RCC 7860 (cell line): ENCODE measurements around the gene RAI14.
A peak's percentile ranks its signal among the peaks of the same experiment; 100 is the strongest.

ENCODE experiments used
- DNase-seq: peaks from one replicate; pipeline ENCODE4 v3.0.0-alpha.2; 2015; ENCODE audit warnings: low spot score
- FAIRE-seq: peaks from 2 replicates; lab custom pipeline; 2012; peaks lifted over from hg19 to GRCh38; lab: Jason Lieb, UNC

The RAI14 gene

GRCh38 chr5:34674187-34674586 is 18.1 kb downstream of the RAI14 start:
- FAIRE-seq (no peak), DNase-seq (peak; percentile 31)

- FAIRE-seq (no peak), DNase-seq (no peak)
Observed at GRCh38 chr5:34675857-34676256, 19.7 kb downstream of the RAI14 start.

- peak; percentile 77 for FAIRE-seq
- peak; percentile 54 for DNase-seq
Observed at GRCh38 chr5:34676416-34676815, 20.3 kb downstream of the RAI14 start.

- FAIRE-seq: peak; percentile 5
- DNase-seq: no peak
Observed at GRCh38 chr5:34677428-34677827, 21.3 kb downstream of the RAI14 start.

- DNase-seq: no peak
- FAIRE-seq: no peak
Observed at GRCh38 chr5:34680896-34681295, 24.8 kb downstream of the RAI14 start.

- DNase-seq: peak; percentile 98
- FAIRE-seq: peak; percentile 98
Observed at GRCh38 chr5:34682926-34683623, 26.9 kb downstream of the RAI14 start.

GRCh38 chr5:34684281-34684979 is 28.3 kb downstream of the RAI14 start:
- FAIRE-seq: peak; percentile 80
- peak; percentile 97 for DNase-seq

- FAIRE-seq (no peak), DNase-seq (no peak)
Observed at GRCh38 chr5:34684980-34685352, 28.8 kb downstream of the RAI14 start.

- peak; percentile 89 for FAIRE-seq
- DNase-seq: peak; percentile 82
Observed at GRCh38 chr5:34685485-34686165, 29.5 kb downstream of the RAI14 start.

- FAIRE-seq: peak; percentile 99
- peak; percentile 100 for DNase-seq
Observed at GRCh38 chr5:34686762-34687268, 30.7 kb downstream of the RAI14 start.

- DNase-seq (peak; percentile 98), FAIRE-seq (no peak)
Observed at GRCh38 chr5:34687269-34688011, 31.3 kb downstream of the RAI14 start.

- FAIRE-seq (no peak), DNase-seq (no peak)
Observed at GRCh38 chr5:34688015-34688810, 32.1 kb downstream of the RAI14 start.

GRCh38 chr5:34690301-34690700 is 34.2 kb downstream of the RAI14 start:
- peak; percentile 59 for DNase-seq
- peak; percentile 93 for FAIRE-seq

GRCh38 chr5:34690898-34691297 is 34.8 kb downstream of the RAI14 start:
- no peak for DNase-seq

GRCh38 chr5:34691326-34691725 is 35.2 kb downstream of the RAI14 start:
- FAIRE-seq (peak; percentile 44), DNase-seq (peak; percentile 33)

More at GRCh38 chr5:34690898-34691297, 34.8 kb downstream of the RAI14 start:
- no peak for FAIRE-seq

- no peak for FAIRE-seq
- no peak for DNase-seq
Observed at GRCh38 chr5:34692786-34693185, 36.7 kb downstream of the RAI14 start.

- no peak for DNase-seq
Observed at GRCh38 chr5:34694012-34694411, 37.9 kb downstream of the RAI14 start.

GRCh38 chr5:34694685-34695084 is 38.6 kb downstream of the RAI14 start:
- FAIRE-seq (no peak), DNase-seq (no peak)

More at GRCh38 chr5:34694012-34694411, 37.9 kb downstream of the RAI14 start:
- no peak for FAIRE-seq

GRCh38 chr5:34695275-34696027 is 39.3 kb downstream of the RAI14 start:
- DNase-seq: peak; percentile 45
- peak; percentile 69 for FAIRE-seq
